PC-3 (cell line): ENCODE measurements around the gene CEP68. TPM values are rescaled to one million over a fixed set of nuclear protein-coding genes. Genes with fewer than 3 reads are reported as not detected.

Source experiments
- ATAC-seq: fragments of 200-7000 bp; cut with Tn5 transposase; 2 replicates; pipeline ENCODE4 v1.9.1; 2020; ENCODE audit warnings: mild to moderate bottlenecking, moderate library complexity
- BruUV-seq: library from RNA; stranded (reverse); fragments of 400-500 nt; replicated peaks from 2 replicates; lab custom pipeline; 2021; lab: Mats Ljungman, UMichigan
- CTCF ChIA-PET: fragments of 300-600 bp; sonication (Branson Sonifier 250); formaldehyde crosslinking; loops from one replicate; lab custom pipeline; 2022; ENCODE audit warnings: antibody characterized with exemption; lab: Charles Lee
- POLR2A ChIA-PET: fragments of 300-600 bp; sonication (Branson Sonifier 250); formaldehyde crosslinking; loops from one replicate; lab custom pipeline; 2022; ENCODE audit warnings: antibody characterized with exemption; ENCODE audit not compliant: unreplicated experiment; lab: Charles Lee
- DNase-seq: peaks from one replicate; pipeline ENCODE4 v3.0.0-alpha.2; 2015
- H2AFZ ChIP-seq: fragments of 300-600 bp; sonication (generic); 2 replicates; pipeline ENCODE4 v1.6.0; 2016; ENCODE audit warnings: antibody characterized with exemption, low read length
- H3F3A ChIP-seq: fragments of 300-600 bp; sonication (generic); one replicate; pipeline ENCODE4 v1.6.0; 2017; ENCODE audit warnings: antibody characterized with exemption, low read length, control low read depth, mild to moderate bottlenecking; ENCODE audit not compliant: unreplicated experiment
- H3K27ac ChIP-seq: fragments of 300-600 bp; sonication (generic); 2 replicates; pipeline ENCODE4 v1.5.1; 2016; ENCODE audit warnings: mild to moderate bottlenecking, low read length
- H3K27me3 ChIP-seq: fragments of 300-600 bp; sonication (generic); 2 replicates; pipeline ENCODE4 v1.6.1; 2016; ENCODE audit warnings: low read length, mixed read lengths
- H3K36me3 ChIP-seq: fragments of 300-600 bp; sonication (generic); 2 replicates; pipeline ENCODE4 v1.6.1; 2016; ENCODE audit warnings: low read depth, mixed run types, low read length, mixed read lengths
- H3K4me1 ChIP-seq: fragments of 300-600 bp; sonication (generic); 2 replicates; pipeline ENCODE4 v1.5.1; 2016; ENCODE audit warnings: low read length; ENCODE audit not compliant: insufficient read depth
- H3K4me2 ChIP-seq: fragments of 300-600 bp; sonication (generic); 2 replicates; pipeline ENCODE4 v1.6.0; 2016; ENCODE audit warnings: low read length
- H3K4me3 ChIP-seq: fragments of 300-600 bp; sonication (generic); 2 replicates; pipeline ENCODE4 v1.5.1; 2016; ENCODE audit warnings: mild to moderate bottlenecking, low read length, mixed read lengths
- H3K79me2 ChIP-seq: fragments of 300-600 bp; sonication (generic); 2 replicates; pipeline ENCODE4 v1.6.1; 2017; ENCODE audit warnings: low read length, mixed read lengths
- H3K9ac ChIP-seq: fragments of 300-600 bp; sonication (generic); 2 replicates; pipeline ENCODE4 v1.6.0; 2016; ENCODE audit warnings: mild to moderate bottlenecking, low read length
- H3K9me2 ChIP-seq: fragments of 300-600 bp; sonication (generic); replicated peaks from 2 replicates; pipeline ENCODE4 v1.6.1; 2016; ENCODE audit warnings: mixed run types, low read length, mixed read lengths
- H3K9me3 ChIP-seq: fragments of 300-600 bp; sonication (generic); 2 replicates; pipeline ENCODE4 v1.6.1; 2016; ENCODE audit warnings: low read length, mixed read lengths
- H4K20me1 ChIP-seq: fragments of 300-600 bp; sonication (generic); 2 replicates; pipeline ENCODE4 v1.6.1; 2016; ENCODE audit warnings: low read length, mixed read lengths
- CTCF ChIP-seq: fragments of 300-600 bp; sonication (generic); conservative IDR thresholded peaks from 2 replicates; pipeline ENCODE4 v1.5.1; 2017; ENCODE audit warnings: antibody characterized with exemption, low read depth, mild to moderate bottlenecking, low read length
- EZH2 ChIP-seq: fragments of 300-600 bp; sonication (generic); IDR thresholded peaks from one replicate; pipeline ENCODE4 v1.6.1; 2017; ENCODE audit warnings: antibody characterized with exemption, mild to moderate bottlenecking, low read length; ENCODE audit not compliant: unreplicated experiment
- EZH2phosphoT487 ChIP-seq: fragments of 300-600 bp; sonication (generic); IDR thresholded peaks from 2 replicates; pipeline ENCODE4 v1.6.1; 2018; ENCODE audit warnings: mild to moderate bottlenecking, antibody characterized with exemption, low read length, borderline replicate concordance
- intact Hi-C: fragments of 100-400 bp; cut with micrococcal nuclease; formaldehyde crosslinking; loops from 2 replicates; pipeline ENCODE4 v1.9.0; 2023
- total RNA-seq: library from RNA; depleted of rRNA; stranded (reverse); fragments of >200 nt; gene quantifications from 2 replicates; pipeline ENCODE4 v1.2.3, GENCODE V29; 2014

The CEP68 gene
- total RNA-seq, 1 experiment from 2014 or later: 3.4 TPM

DNA sequence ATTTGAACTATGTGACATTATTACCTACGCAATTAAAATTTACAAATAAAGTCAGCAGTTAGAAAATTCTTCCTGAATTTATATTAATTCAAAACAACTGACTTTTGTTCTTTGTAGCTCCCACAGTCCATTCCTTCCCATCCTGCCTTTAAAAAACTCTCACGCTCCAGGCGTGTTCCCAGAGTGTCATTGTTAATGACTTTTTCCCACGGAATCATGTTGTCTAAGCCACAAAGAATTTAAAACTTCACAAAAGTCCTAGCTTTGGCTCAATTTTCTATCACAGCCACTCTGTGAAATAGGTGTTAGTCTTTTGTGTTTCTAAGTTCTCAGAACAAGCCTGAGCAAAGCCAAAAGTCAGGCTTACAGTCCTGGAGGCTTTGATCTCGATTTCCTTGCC, 40.5 kb upstream of the CEP68 start:
- Histone ChIP-seq H3K4me2 (no peak overlapping the region), H3K9ac (no peak overlapping the region), H4K20me1 (no peaks in the 10 kb centered on the region), H3K4me1 (no peaks in the 10 kb centered on the region), H3K9me3 (no peaks in the 10 kb centered on the region), H3K4me3 (no peak overlapping the region), H2AFZ (no peak overlapping the region), H3K79me2 (no peaks in the 10 kb centered on the region), H3K9me2 (no peaks in the 10 kb centered on the region), H3K36me3 (no peaks in the 10 kb centered on the region), H3K27me3 (no peaks in the 10 kb centered on the region), H3F3A (no peaks in the 10 kb centered on the region), H3K27ac (no peak overlapping the region)
- TF ChIP-seq EZH2 (no peak), EZH2phosphoT487 (no peak), CTCF (no peak)
- intact Hi-C loops: no loop called here
- ATAC-seq: no peak
- DNase-seq: no peak
- CTCF ChIA-PET: no interaction called here
- POLR2A ChIA-PET: no interaction called here
- no TSS peak for BruUV-seq

GRCh38 chr2:65016789-65017188, 39.4 kb upstream of the CEP68 start:
- Histone ChIP-seq H2AFZ (no peak overlapping the region), H3K36me3 (no peaks in the 10 kb centered on the region), H3K9ac (no peak overlapping the region), H3K9me3 (no peaks in the 10 kb centered on the region), H3F3A (no peaks in the 10 kb centered on the region), H4K20me1 (no peaks in the 10 kb centered on the region), H3K27me3 (no peaks in the 10 kb centered on the region), H3K4me2 (no peak overlapping the region), H3K4me1 (no peaks in the 10 kb centered on the region), H3K9me2 (no peaks in the 10 kb centered on the region), H3K4me3 (no peak overlapping the region), H3K79me2 (no peaks in the 10 kb centered on the region), H3K27ac (no peak overlapping the region)
- TF ChIP-seq EZH2phosphoT487: no peak
- TF ChIP-seq EZH2: no peak
- TF ChIP-seq CTCF: no peak
- BruUV-seq: no TSS peak
- no peak for ATAC-seq
- intact Hi-C loops: no loop called here
- DNase-seq: no peak
- CTCF ChIA-PET: interaction anchor here (1.0 kb wide), 2 partner anchors 15 to 17 kb away, joined by 3 read pairs; no protein-coding TSS in a partner anchor
- POLR2A ChIA-PET: no interaction called here

GRCh38 chr2:65017335-65017734, 38.9 kb upstream of the CEP68 start:
- H3K4me1 ChIP-seq: no peaks in the 10 kb centered on the region
- no peaks in the 10 kb centered on the region for H3K9me2 ChIP-seq
- H3K9ac ChIP-seq: no peak overlapping the region
- no peaks in the 10 kb centered on the region for H3K36me3 ChIP-seq
- H2AFZ ChIP-seq: no peak overlapping the region
- TF ChIP-seq CTCF (peak; percentile 43; the same call in 1 of the 2 replicates), EZH2phosphoT487 (no peak), EZH2 (no peak)
- H4K20me1 ChIP-seq: no peaks in the 10 kb centered on the region
- intact Hi-C loops: no loop called here
- CTCF ChIA-PET: interaction anchor here (0.6 to 1.0 kb wide), 4 partner anchors 15 to 250 kb away, joined by 3 to 5 read pairs (median 3); no protein-coding TSS in a partner anchor
- H3K4me3 ChIP-seq: no peak overlapping the region
- H3K9me3 ChIP-seq: no peaks in the 10 kb centered on the region
- no peaks in the 10 kb centered on the region for H3K27me3 ChIP-seq
- POLR2A ChIA-PET: interaction anchor here (0.7 kb wide), 1 partner anchor 27 kb away, joined by 16 read pairs; no protein-coding TSS in a partner anchor
- no peak overlapping the region for H3K4me2 ChIP-seq
- no peaks in the 10 kb centered on the region for H3F3A ChIP-seq
- no TSS peak for BruUV-seq
- peak; percentile 28 for DNase-seq
- peak; percentile 45; the same call in 1 of the 2 replicates for ATAC-seq
- H3K27ac ChIP-seq: no peak overlapping the region
- no peaks in the 10 kb centered on the region for H3K79me2 ChIP-seq
